ENCODE data around the gene ARHGAP6.
"Not testable (repeated sequence)": the region's sequence is repeated elsewhere in the genome, so short reads cannot be mapped to it uniquely, and the experiment has no call there.

Gene ARHGAP6

GRCh38 chrX:11242704-11243103, 423.0 kb downstream of the ARHGAP6 start:
- DNase-seq (ENCODE audit: low read depth in 1 of 2, low spot score in 1 of 2), result no peak
- TF ChIP-seq, protein P1, sequence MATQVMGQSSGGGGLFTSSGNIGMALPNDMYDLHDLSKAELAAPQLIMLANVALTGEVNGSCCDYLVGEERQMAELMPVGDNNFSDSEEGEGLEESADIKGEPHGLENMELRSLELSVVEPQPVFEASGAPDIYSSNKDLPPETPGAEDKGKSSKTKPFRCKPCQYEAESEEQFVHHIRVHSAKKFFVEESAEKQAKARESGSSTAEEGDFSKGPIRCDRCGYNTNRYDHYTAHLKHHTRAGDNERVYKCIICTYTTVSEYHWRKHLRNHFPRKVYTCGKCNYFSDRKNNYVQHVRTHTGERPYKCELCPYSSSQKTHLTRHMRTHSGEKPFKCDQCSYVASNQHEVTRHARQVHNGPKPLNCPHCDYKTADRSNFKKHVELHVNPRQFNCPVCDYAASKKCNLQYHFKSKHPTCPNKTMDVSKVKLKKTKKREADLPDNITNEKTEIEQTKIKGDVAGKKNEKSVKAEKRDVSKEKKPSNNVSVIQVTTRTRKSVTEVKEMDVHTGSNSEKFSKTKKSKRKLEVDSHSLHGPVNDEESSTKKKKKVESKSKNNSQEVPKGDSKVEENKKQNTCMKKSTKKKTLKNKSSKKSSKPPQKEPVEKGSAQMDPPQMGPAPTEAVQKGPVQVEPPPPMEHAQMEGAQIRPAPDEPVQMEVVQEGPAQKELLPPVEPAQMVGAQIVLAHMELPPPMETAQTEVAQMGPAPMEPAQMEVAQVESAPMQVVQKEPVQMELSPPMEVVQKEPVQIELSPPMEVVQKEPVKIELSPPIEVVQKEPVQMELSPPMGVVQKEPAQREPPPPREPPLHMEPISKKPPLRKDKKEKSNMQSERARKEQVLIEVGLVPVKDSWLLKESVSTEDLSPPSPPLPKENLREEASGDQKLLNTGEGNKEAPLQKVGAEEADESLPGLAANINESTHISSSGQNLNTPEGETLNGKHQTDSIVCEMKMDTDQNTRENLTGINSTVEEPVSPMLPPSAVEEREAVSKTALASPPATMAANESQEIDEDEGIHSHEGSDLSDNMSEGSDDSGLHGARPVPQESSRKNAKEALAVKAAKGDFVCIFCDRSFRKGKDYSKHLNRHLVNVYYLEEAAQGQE (IDR thresholded peaks at IDR 0.05; ENCODE audit: insufficient replicate concordance, low read depth), result no peak
- TF ChIP-seq POLR2AphosphoS5 (IDR thresholded peaks at IDR 0.05; ENCODE audit: low read depth), result no peak
- H3K27me3 ChIP-seq (ENCODE audit: insufficient read depth, poor library complexity, severe bottlenecking), result no peaks in the 10 kb centered on the region
- H3K4me3 ChIP-seq (replicated peaks; ENCODE audit: insufficient read depth, low read length), result no peak overlapping the region
- no peak overlapping the region for H3K27ac ChIP-seq (replicated peaks)

DNA sequence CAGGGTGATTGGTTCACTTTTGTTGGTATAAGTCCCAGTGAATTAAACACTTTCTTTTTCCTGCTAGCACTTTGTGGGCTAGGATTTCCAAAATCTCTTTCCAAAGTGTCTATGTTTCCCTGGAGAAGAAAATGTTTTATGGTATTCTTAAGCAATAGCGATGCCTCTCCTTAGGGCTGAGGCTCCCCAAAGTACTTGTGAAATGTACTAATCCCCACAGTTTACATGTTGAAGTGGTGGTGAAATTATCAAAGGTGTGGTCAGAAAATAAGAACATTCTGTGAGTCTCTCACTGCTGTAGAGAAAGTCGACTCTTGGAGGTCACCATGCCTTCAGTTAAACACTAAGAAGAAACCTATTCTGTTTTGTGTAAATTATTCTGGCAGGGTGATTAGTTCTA, 424.0 kb downstream of the ARHGAP6 start:
- H3K27ac ChIP-seq (replicated peaks), result no peak overlapping the region
- no peak for TF ChIP-seq SPI1 (IDR thresholded peaks at IDR 0.05; ENCODE audit: borderline replicate concordance, low read depth)
- DNase-seq (ENCODE audit: low read depth in 1 of 2, low spot score in 1 of 2), result no peak
- no peaks in the 10 kb centered on the region for H3K27me3 ChIP-seq (ENCODE audit: insufficient read depth, poor library complexity, severe bottlenecking)
- H3K4me3 ChIP-seq (replicated peaks; ENCODE audit: insufficient read depth, low read length), result no peak overlapping the region

GRCh38 chrX:11239230-11239629, 426.5 kb downstream of the ARHGAP6 start:
- Histone ChIP-seq H3K27me3 (ENCODE audit: insufficient read depth, poor library complexity, severe bottlenecking) (no peaks in the 10 kb centered on the region), H3K27ac (replicated peaks) (no peak overlapping the region), H3K4me3 (replicated peaks; ENCODE audit: insufficient read depth, low read length) (no peak overlapping the region)
- DNase-seq (ENCODE audit: low read depth in 1 of 2, low spot score in 1 of 2), result no peak
- TF ChIP-seq, protein P1 (IDR thresholded peaks at IDR 0.05; ENCODE audit: insufficient replicate concordance, low read depth), result no peak
- TF ChIP-seq SPI1 (IDR thresholded peaks at IDR 0.05; ENCODE audit: borderline replicate concordance, low read depth), result no peak
- TF ChIP-seq GABPA (IDR thresholded peaks at IDR 0.05; ENCODE audit: low read depth), result no peak
- TF ChIP-seq, protein P2, sequence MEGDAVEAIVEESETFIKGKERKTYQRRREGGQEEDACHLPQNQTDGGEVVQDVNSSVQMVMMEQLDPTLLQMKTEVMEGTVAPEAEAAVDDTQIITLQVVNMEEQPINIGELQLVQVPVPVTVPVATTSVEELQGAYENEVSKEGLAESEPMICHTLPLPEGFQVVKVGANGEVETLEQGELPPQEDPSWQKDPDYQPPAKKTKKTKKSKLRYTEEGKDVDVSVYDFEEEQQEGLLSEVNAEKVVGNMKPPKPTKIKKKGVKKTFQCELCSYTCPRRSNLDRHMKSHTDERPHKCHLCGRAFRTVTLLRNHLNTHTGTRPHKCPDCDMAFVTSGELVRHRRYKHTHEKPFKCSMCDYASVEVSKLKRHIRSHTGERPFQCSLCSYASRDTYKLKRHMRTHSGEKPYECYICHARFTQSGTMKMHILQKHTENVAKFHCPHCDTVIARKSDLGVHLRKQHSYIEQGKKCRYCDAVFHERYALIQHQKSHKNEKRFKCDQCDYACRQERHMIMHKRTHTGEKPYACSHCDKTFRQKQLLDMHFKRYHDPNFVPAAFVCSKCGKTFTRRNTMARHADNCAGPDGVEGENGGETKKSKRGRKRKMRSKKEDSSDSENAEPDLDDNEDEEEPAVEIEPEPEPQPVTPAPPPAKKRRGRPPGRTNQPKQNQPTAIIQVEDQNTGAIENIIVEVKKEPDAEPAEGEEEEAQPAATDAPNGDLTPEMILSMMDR (IDR thresholded peaks at IDR 0.05; ENCODE audit: insufficient read depth, low read length), result no peak
- no peak for TF ChIP-seq POLR2AphosphoS5 (IDR thresholded peaks at IDR 0.05; ENCODE audit: low read depth)

- H3K4me3 ChIP-seq (replicated peaks; ENCODE audit: insufficient read depth, low read length); H3K27ac ChIP-seq (replicated peaks); DNase-seq (ENCODE audit: low read depth in 1 of 2, low spot score in 1 of 2); H3K27me3 ChIP-seq (ENCODE audit: insufficient read depth, poor library complexity, severe bottlenecking): not testable (repeated sequence)
These were observed 430.3 kb downstream of the ARHGAP6 start for GRCh38 chrX:11235377-11235776.

DNA sequence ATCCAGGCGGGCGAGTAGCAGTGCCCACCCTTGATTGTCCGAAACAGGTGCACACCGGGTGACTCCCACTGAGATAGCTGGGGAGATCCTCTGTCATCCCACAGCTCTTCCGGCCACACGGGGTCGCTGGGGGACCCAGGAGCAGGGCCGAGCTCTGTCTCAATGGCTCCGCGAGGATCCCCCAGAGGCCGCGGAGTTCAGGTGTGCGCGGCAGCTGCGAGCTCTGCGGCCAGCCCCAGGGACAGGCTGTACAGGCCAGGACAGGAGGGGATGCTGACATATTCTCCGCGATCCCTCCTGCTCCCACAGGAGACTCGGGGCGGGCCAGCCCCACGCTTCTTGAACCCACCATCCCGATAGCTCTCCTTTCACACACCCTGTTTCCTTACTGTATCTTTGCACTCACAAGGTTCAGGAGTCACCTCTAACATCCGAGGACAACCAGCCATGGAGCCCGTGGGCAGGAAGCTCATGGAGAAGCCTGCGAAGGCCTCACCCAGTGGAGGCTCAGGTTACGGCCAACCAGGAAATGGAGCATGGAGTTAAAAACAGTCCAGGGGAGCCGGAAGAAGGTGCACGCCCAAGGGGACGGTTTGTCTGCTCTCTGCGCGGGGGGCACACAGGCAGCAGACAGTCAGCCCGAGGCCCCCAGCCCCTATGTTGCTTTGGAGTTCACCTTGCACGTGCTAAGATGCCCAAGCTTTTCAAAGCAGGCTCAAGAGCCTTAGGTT, 450.4 kb downstream of the ARHGAP6 start:
- TF ChIP-seq SPI1 (IDR thresholded peaks at IDR 0.05; ENCODE audit: borderline replicate concordance, low read depth), result no peak
- TF ChIP-seq, protein P1 (IDR thresholded peaks at IDR 0.05; ENCODE audit: insufficient replicate concordance, low read depth), result no peak
- Histone ChIP-seq H3K27me3 (ENCODE audit: insufficient read depth, poor library complexity, severe bottlenecking) (no peaks in the 10 kb centered on the region), H3K27ac (replicated peaks) (no peak overlapping the region), H3K4me3 (replicated peaks; ENCODE audit: insufficient read depth, low read length) (no peak overlapping the region)
- no peak for DNase-seq (ENCODE audit: low read depth in 1 of 2, low spot score in 1 of 2)

All from HL-60 (cell line).